MM.1S (cell line): Measurements from ENCODE around the gene COL6A3.
"Not testable (repeated sequence)": the region's sequence is repeated elsewhere in the genome, so short reads cannot be mapped to it uniquely, and the experiment has no call there.

ENCODE experiments used
- DNase-seq: peaks from one replicate; pipeline ENCODE4 v3.0.0-alpha.2; 2015
- H2AFZ ChIP-seq: fragments of 300-600 bp; sonication (generic); 2 replicates; pipeline ENCODE4 v1.6.0; 2016; ENCODE audit warnings: antibody characterized with exemption, low read length
- H3F3A ChIP-seq: fragments of 300-600 bp; sonication (generic); 2 replicates; pipeline ENCODE4 v1.6.1; 2016; ENCODE audit warnings: mild to moderate bottlenecking, antibody characterized with exemption, low read length, moderate library complexity, mixed read lengths; ENCODE audit not compliant: insufficient read depth
- H3K27ac ChIP-seq: fragments of 300-600 bp; sonication (generic); 2 replicates; pipeline ENCODE4 v1.5.1; 2016; ENCODE audit warnings: mild to moderate bottlenecking, low read length
- H3K27me3 ChIP-seq: fragments of 300-600 bp; sonication (generic); replicated peaks from 2 replicates; pipeline ENCODE4 v1.6.0; 2016; ENCODE audit warnings: low read length; ENCODE audit not compliant: insufficient read depth
- H3K36me3 ChIP-seq: fragments of 300-600 bp; sonication (generic); replicated peaks from 2 replicates; pipeline ENCODE4 v1.6.1; 2016; ENCODE audit warnings: mild to moderate bottlenecking, low read length, mixed read lengths; ENCODE audit not compliant: insufficient read depth
- H3K4me1 ChIP-seq: fragments of 300-600 bp; sonication (generic); 2 replicates; pipeline ENCODE4 v1.6.1; 2016; ENCODE audit warnings: low read length, mixed read lengths
- H3K4me2 ChIP-seq: fragments of 300-600 bp; sonication (generic); 2 replicates; pipeline ENCODE4 v1.6.0; 2016; ENCODE audit warnings: low read depth, low read length
- H3K4me3 ChIP-seq: fragments of 300-600 bp; sonication (generic); 2 replicates; pipeline ENCODE4 v1.5.1; 2016; ENCODE audit warnings: low read length, mixed read lengths
- H3K79me2 ChIP-seq: fragments of 300-600 bp; sonication (generic); 2 replicates; pipeline ENCODE4 v1.6.1; 2016; ENCODE audit warnings: mixed run types, low read length, mixed read lengths
- H3K9ac ChIP-seq: fragments of 300-600 bp; sonication (generic); 2 replicates; pipeline ENCODE4 v1.6.1; 2016; ENCODE audit warnings: low read length, mixed read lengths
- H3K9me2 ChIP-seq: fragments of 300-600 bp; sonication (generic); replicated peaks from 2 replicates; pipeline ENCODE4 v1.6.1; 2016; ENCODE audit warnings: mild to moderate bottlenecking, low read length, mixed read lengths; ENCODE audit not compliant: insufficient read depth
- H3K9me3 ChIP-seq: fragments of 300-600 bp; sonication (generic); replicated peaks from 2 replicates; pipeline ENCODE4 v1.6.1; 2016; ENCODE audit warnings: mild to moderate bottlenecking, low read length, mixed read lengths; ENCODE audit not compliant: insufficient read depth
- H4K20me1 ChIP-seq: fragments of 300-600 bp; sonication (generic); 2 replicates; pipeline ENCODE4 v1.6.1; 2016; ENCODE audit warnings: mild to moderate bottlenecking, low read length, moderate library complexity, mixed read lengths; ENCODE audit not compliant: insufficient read depth
- CTCF ChIP-seq: fragments of 300-600 bp; sonication (generic); IDR thresholded peaks from 2 replicates; pipeline ENCODE4 v1.5.1; 2016; ENCODE audit warnings: antibody characterized with exemption, low read length, mixed read lengths
- EZH2 ChIP-seq: fragments of 300-600 bp; sonication (generic); optimal IDR thresholded peaks from 2 replicates; pipeline ENCODE3; 2017; ENCODE audit warnings: low read depth, mild to moderate bottlenecking, antibody characterized with exemption, low read length, mixed read lengths
- EZH2phosphoT487 ChIP-seq: fragments of 300-600 bp; sonication (generic); IDR thresholded peaks from 2 replicates; pipeline ENCODE4 v1.6.1; 2018; ENCODE audit warnings: antibody characterized with exemption, low read length

Gene COL6A3

DNA sequence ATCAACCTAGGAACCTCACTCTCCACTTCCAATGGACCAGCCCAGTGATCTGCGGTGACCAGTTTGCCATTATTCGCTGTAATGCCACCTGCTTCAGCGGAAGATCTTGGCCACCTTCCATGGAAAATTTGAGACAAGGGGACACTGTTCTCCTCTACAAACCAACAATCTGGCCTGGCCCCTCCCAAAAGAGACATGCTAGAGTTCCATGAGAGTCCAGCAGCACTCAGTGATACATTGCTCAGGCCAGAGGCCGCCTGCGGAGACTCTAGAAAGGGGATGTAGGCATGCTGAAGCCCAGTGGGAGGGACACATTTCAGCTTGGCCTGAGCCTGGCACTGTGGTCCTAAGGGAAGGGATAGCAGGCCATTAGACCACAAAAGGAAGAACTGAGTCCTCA lies 58.3 kb downstream of the COL6A3 start:
- no peak overlapping the region for H2AFZ ChIP-seq
- no peak for DNase-seq
- H3K9ac ChIP-seq: no peak overlapping the region
- no peaks in the 10 kb centered on the region for H3K9me3 ChIP-seq
- no peaks in the 10 kb centered on the region for H3K9me2 ChIP-seq
- TF ChIP-seq EZH2: no peak
- no peaks in the 10 kb centered on the region for H4K20me1 ChIP-seq
- H3K4me3 ChIP-seq: no peak overlapping the region
- H3K4me1 ChIP-seq: no peaks in the 10 kb centered on the region
- no peaks in the 10 kb centered on the region for H3F3A ChIP-seq
- no peak overlapping the region for H3K4me2 ChIP-seq
- no peaks in the 10 kb centered on the region; the same call in 1 of the 2 replicates for H3K27me3 ChIP-seq
- H3K79me2 ChIP-seq: no peaks in the 10 kb centered on the region
- H3K27ac ChIP-seq: no peak overlapping the region
- no peaks in the 10 kb centered on the region for H3K36me3 ChIP-seq

DNA sequence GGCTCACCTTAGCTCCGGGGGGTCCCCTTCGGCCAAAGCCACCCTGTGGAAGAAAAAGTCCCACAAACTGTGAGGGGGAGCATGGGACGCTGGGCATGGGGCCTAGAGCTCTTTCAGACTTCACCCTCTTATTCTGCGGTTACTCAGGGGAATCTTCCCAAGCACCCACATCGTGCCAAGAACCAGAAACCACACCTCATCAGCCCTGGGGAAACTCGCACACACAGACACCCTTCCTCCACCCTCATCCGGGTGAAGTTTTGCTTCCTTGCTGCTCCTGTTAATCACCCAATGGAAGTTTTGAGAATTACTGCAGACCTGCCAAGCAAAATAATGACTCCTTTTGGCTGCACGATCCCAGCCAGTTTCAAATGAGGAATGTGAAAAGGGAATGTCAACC lies 59.1 kb downstream of the COL6A3 start:
- Histone ChIP-seq H3F3A (no peaks in the 10 kb centered on the region), H4K20me1 (no peaks in the 10 kb centered on the region)
- DNase-seq: no peak

DNA sequence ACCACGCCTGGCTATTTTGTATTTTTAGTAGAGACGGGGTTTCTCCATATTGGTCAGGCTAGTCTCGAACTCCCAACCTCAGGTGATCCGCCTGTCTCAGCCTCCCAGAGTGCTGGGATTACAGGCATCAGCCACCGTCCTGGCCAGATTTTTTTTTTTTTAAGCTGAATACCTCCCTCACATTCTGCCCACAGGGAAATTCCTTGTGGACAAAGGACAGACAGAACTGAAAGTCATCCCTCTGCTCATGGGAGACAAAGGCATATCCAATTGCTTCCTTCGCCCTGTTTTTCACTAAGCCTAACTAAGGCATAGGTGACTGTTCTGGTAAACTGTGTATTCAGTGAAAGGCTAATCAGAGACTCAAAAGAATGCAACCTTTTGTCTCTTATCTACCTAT lies 59.8 kb downstream of the COL6A3 start:
- not testable (repeated sequence) for H3K4me3 ChIP-seq, H3K9me3 ChIP-seq, H3K4me2 ChIP-seq, H3K27ac ChIP-seq, H3K4me1 ChIP-seq, H3K79me2 ChIP-seq, H3K36me3 ChIP-seq, H2AFZ ChIP-seq, DNase-seq, H3F3A ChIP-seq, H3K27me3 ChIP-seq, H3K9ac ChIP-seq, H3K9me2 ChIP-seq, H4K20me1 ChIP-seq

More for the DNA sequence above, 59.1 kb downstream of the COL6A3 start:
- Histone ChIP-seq H3K27me3 (no peaks in the 10 kb centered on the region; the same call in 1 of the 2 replicates), H3K9ac (no peak overlapping the region), H3K4me2 (no peak overlapping the region), H3K27ac (no peak overlapping the region), H3K36me3 (no peaks in the 10 kb centered on the region), H2AFZ (no peak overlapping the region), H3K79me2 (no peaks in the 10 kb centered on the region), H3K9me2 (no peaks in the 10 kb centered on the region), H3K9me3 (no peaks in the 10 kb centered on the region), H3K4me3 (no peak overlapping the region), H3K4me1 (no peaks in the 10 kb centered on the region)
- TF ChIP-seq EZH2: no peak
- TF ChIP-seq CTCF: no peak
- no peak for TF ChIP-seq EZH2phosphoT487

GRCh38 chr2:237353215-237353614 lies 60.7 kb downstream of the COL6A3 start:
- Histone ChIP-seq H3K4me2 (no peak overlapping the region), H3K27me3 (no peaks in the 10 kb centered on the region; the same call in 1 of the 2 replicates), H4K20me1 (no peaks in the 10 kb centered on the region), H3K9me3 (no peaks in the 10 kb centered on the region), H3F3A (no peaks in the 10 kb centered on the region), H3K36me3 (no peaks in the 10 kb centered on the region), H3K9me2 (no peaks in the 10 kb centered on the region), H3K4me3 (no peak overlapping the region), H3K4me1 (no peaks in the 10 kb centered on the region), H3K9ac (no peak overlapping the region), H2AFZ (no peak overlapping the region), H3K79me2 (no peaks in the 10 kb centered on the region), H3K27ac (no peak overlapping the region)
- no peak for DNase-seq
- TF ChIP-seq EZH2phosphoT487: no peak
- TF ChIP-seq EZH2: no peak
- TF ChIP-seq CTCF: no peak
